Brain microvascular endothelial cell (primary cell): ENCODE results near the gene NOX5.
A peak's percentile ranks its signal among the peaks of the same experiment; 100 is the strongest.

ENCODE experiments used
- DNase-seq: peaks from one replicate; pipeline ENCODE4 v3.0.0-alpha.2; 2020
- H3K27ac ChIP-seq: fragments of 250-450 bp; sonication (Bioruptor Pico); 2 replicates; pipeline ENCODE4 v1.5.1; 2020; ENCODE audit warnings: mild to moderate bottlenecking, moderate library complexity
- H3K27me3 ChIP-seq: fragments of 250-450 bp; sonication (Bioruptor Pico); replicated peaks from 2 replicates; pipeline ENCODE4 v1.5.1; 2020; ENCODE audit warnings: mild to moderate bottlenecking
- H3K36me3 ChIP-seq: fragments of 250-450 bp; sonication (Bioruptor Pico); replicated peaks from 2 replicates; pipeline ENCODE4 v1.5.1; 2020; ENCODE audit warnings: mild to moderate bottlenecking
- H3K4me3 ChIP-seq: 2 replicates; pipeline ENCODE4 v1.5.1; 2011; ENCODE audit warnings: low read depth, mild to moderate bottlenecking, control low read depth, low read length, moderate library complexity
- in situ Hi-C: cut with HindIII; loops from 2 replicates; pipeline ENCODE4 v1.10.0; 2017; ENCODE audit warnings: low sequenced_read_pairs, low pct_ligation_motif_present
- TF ChIP-seq, protein P1 (sequence below): IDR thresholded peaks from 2 replicates; pipeline ENCODE4 v1.5.1; 2011; ENCODE audit warnings: low read depth, mild to moderate bottlenecking, moderate library complexity, low read length, control low read depth, inconsistent platforms; ENCODE audit errors: missing control alignments

The NOX5 gene

DNA sequence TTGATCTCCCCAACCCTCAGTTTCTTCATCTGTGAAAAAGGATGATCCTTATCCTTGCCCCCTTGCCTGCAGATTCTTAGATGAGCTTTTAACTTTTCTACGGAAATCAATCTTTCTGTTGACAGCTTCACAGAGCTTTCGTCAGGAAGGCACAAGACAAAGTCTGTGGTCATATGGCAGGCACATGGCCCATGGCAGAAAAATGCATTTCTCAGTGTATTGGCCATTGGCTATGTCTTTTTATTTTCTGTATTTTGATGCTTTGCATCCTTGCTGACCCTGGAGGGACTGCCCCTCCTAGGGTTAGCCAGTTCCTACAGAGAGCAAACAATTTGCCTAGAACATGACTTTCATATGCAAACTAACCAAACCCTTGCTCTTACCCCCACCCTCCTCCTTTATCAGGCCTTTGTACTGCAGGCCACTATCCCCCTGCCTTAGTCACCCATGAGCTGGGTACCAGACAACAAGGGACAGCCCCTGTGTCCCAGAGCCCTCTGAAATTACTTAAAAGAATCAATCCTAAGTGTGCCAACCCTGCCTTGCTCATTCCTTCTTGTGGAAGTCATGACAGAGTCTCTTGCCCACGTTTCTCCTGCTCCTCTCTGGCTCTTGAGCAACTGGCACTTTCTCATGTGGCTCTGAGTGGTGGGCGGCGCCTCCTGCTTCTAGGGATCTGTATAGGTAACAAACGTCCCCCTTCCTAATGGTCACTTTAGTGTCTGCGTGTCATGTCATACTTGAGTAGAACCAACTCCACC, 24.1 kb upstream of the NOX5 start:
- no peak overlapping the region for H3K27ac ChIP-seq
- in situ Hi-C loops, result no loop called here
- no peaks in the 10 kb centered on the region for H3K27me3 ChIP-seq
- TF ChIP-seq, protein P1, sequence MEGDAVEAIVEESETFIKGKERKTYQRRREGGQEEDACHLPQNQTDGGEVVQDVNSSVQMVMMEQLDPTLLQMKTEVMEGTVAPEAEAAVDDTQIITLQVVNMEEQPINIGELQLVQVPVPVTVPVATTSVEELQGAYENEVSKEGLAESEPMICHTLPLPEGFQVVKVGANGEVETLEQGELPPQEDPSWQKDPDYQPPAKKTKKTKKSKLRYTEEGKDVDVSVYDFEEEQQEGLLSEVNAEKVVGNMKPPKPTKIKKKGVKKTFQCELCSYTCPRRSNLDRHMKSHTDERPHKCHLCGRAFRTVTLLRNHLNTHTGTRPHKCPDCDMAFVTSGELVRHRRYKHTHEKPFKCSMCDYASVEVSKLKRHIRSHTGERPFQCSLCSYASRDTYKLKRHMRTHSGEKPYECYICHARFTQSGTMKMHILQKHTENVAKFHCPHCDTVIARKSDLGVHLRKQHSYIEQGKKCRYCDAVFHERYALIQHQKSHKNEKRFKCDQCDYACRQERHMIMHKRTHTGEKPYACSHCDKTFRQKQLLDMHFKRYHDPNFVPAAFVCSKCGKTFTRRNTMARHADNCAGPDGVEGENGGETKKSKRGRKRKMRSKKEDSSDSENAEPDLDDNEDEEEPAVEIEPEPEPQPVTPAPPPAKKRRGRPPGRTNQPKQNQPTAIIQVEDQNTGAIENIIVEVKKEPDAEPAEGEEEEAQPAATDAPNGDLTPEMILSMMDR, result no peak
- no peak for DNase-seq
- H3K4me3 ChIP-seq, result no peak overlapping the region
- H3K36me3 ChIP-seq, result no peaks in the 10 kb centered on the region

DNA sequence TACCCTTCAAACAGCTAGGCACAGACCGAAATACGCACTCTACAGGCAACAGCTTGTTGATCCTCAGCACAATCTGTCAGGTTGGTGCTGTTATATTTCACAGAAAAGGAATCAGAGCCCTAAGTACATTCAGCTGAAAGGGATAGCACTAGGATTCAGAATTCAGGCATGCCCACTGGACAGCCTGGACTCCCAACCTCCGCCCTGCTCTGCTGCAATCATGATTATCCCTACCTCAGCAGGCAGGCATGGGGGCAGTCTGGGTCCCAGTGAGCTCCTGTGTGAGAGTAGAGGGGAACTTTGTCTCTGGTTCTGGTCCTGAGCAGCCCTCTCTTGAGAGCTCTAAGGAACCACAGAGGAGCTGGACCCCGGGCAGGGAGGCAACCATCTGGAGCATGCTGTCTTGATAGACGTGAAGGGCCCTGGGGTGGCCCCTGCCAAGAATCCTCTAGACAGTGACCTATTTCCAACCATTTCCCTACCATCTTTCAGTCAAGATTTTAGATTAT, 23.4 kb upstream of the NOX5 start:
- H3K27ac ChIP-seq, result no peak overlapping the region
- in situ Hi-C loops, result no loop called here
- H3K4me3 ChIP-seq, result no peak overlapping the region
- no peaks in the 10 kb centered on the region for H3K36me3 ChIP-seq
- TF ChIP-seq, protein P1, result no peak
- H3K27me3 ChIP-seq, result no peaks in the 10 kb centered on the region
- no peak for DNase-seq

DNA sequence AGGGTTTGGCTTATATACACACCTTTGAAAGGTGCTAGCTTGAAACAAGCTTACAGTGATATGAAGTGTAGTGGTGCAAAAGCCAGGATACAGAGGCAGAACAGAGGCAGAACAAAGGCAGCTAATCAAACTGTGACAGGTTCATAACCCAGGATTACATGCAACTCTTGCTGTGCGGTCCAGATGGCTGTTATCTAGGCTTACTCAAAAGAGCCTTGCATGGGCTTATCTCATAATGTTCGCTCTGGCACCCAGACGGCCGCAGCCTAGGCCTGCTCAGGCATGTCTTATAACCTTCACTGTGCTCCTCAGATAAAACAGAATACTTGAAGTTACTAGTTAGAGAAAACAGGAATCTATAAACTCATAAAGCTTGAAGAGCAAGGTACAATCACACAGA, 22.8 kb upstream of the NOX5 start:
- Histone ChIP-seq H3K4me3 (no peak overlapping the region), H3K27me3 (no peaks in the 10 kb centered on the region), H3K27ac (no peak overlapping the region), H3K36me3 (no peaks in the 10 kb centered on the region)
- DNase-seq, result no peak
- in situ Hi-C loops, result no loop called here
- TF ChIP-seq, protein P1, result no peak

DNA sequence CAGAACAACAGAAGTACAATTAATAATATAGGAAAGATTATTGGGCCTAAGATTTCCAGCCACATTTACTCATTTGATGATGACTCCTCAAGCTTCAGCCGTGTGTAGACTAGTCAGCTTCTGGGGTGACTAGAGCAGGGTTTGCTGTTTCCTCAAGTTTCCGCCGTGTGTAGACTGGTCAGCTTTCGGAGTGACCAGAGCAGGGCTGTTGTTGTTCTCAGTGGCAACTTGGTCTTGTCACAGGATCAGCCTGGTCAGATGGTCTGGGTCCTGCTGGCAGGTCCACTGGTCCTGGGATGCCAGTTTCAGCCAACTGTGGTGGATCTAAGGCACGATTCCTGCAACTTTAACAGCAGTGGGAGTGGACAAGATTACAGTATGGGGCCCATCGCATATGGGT, 21.8 kb upstream of the NOX5 start:
- TF ChIP-seq, protein P1, result no peak
- no peak for DNase-seq
- no peak overlapping the region for H3K4me3 ChIP-seq
- H3K36me3 ChIP-seq, result no peaks in the 10 kb centered on the region
- no peak overlapping the region for H3K27ac ChIP-seq
- in situ Hi-C loops, result no loop called here
- H3K27me3 ChIP-seq, result no peaks in the 10 kb centered on the region

DNA sequence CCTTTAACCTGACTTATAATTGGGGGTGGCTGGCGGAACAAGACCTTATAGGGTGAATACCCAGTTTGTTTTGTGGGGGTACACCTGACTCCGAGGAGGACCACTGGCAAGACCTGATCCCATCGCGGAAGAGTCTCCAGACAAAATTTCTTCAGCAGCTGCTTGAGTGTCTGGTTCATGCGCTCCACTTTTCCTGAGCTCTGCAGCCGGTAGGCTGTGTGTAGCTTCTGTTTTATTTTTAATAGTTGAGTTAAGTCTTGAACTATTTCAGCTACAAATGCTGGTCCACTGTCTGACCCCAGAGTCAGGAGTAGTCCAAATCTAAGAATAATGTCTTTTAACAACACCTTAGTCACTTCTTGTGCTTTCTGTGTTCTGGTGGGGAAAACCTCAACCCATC, 21.2 kb upstream of the NOX5 start:
- DNase-seq, result no peak
- H3K36me3 ChIP-seq, result no peaks in the 10 kb centered on the region
- no peak overlapping the region for H3K4me3 ChIP-seq
- in situ Hi-C loops, result no loop called here
- H3K27ac ChIP-seq, result no peak overlapping the region
- TF ChIP-seq, protein P1, result no peak
- H3K27me3 ChIP-seq, result no peaks in the 10 kb centered on the region

DNA sequence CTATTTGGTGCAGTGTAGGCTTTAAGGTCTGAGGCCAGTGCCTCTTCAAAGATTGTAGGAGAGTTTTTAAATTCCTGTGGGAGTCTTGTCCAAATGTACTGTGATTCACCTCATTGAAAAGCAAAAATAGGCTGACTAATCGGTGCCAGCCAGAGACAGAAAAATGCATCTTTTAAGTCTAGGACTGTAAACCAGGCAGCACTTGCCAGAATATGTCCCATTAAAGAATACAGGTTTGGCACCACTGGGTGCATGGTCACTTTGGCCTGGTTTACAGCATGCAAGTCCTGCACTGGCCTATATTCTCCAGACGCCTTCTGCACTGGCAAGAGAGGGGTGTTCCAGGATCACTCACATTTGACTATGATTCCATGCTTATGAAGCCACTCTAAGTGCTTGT, 20.3 kb upstream of the NOX5 start:
- no peaks in the 10 kb centered on the region for H3K36me3 ChIP-seq
- no peak overlapping the region for H3K27ac ChIP-seq
- TF ChIP-seq, protein P1, result no peak
- H3K4me3 ChIP-seq, result no peak overlapping the region
- no peaks in the 10 kb centered on the region for H3K27me3 ChIP-seq
- in situ Hi-C loops, result no loop called here
- peak; percentile 32 for DNase-seq
